Esophagus squamous epithelium (tissue), 4 donors: Measurements from ENCODE around the gene MYL1.

Experiments used
- CTCF ChIP-seq, 6 experiments: fragments of 450-650 bp in 4 of 6; fragments of 200-600 bp in 2 of 6; sonication (generic) in 2 of 6; IDR thresholded peaks; one replicate each; pipeline ENCODE4 v1.5.1; 2016 to 2019; ENCODE audit warnings: antibody characterized with exemption in 6 of 6, mild to moderate bottlenecking in 4 of 6, moderate library complexity in 4 of 6
- POLR2A ChIP-seq, 4 donors: fragments of 450-650 bp; IDR thresholded peaks; one replicate each; pipeline ENCODE4 v1.6.1; 2017; ENCODE audit warnings: antibody characterized with exemption in 4 of 4, mild to moderate bottlenecking in 4 of 4, moderate library complexity in 3 of 4

- TF ChIP-seq POLR2A (IDR thresholded peaks at IDR 0.05) = no peak
- no peak for TF ChIP-seq CTCF (IDR thresholded peaks at IDR 0.05)
Measured at GRCh38 chr2:210324458-210324857, 9.5 kb upstream of the MYL1 start.
